IPS-15b (cell line): ENCODE data around the gene SPATA2.

Experiments used
- H3K27me3 ChIP-seq: one replicate; pipeline ENCODE4 v1.6.1; 2013; ENCODE audit warnings: low read length; ENCODE audit not compliant: control insufficient read depth, insufficient read depth
- H3K36me3 ChIP-seq: one replicate; pipeline ENCODE4 v1.6.1; 2013; ENCODE audit warnings: low read length; ENCODE audit not compliant: control insufficient read depth, insufficient read depth
- H3K4me1 ChIP-seq: one replicate; pipeline ENCODE4 v1.6.1; 2013; ENCODE audit warnings: mild to moderate bottlenecking, low read length; ENCODE audit not compliant: control insufficient read depth, insufficient read depth
- H3K4me3 ChIP-seq: one replicate; pipeline ENCODE4 v1.5.1; 2013; ENCODE audit warnings: low read depth, low read length
- H3K9ac ChIP-seq: one replicate; pipeline ENCODE4 v1.6.1; 2013; ENCODE audit warnings: low read depth, mild to moderate bottlenecking, low read length
- H3K9me3 ChIP-seq: one replicate; pipeline ENCODE4 v1.6.1; 2013; ENCODE audit warnings: mild to moderate bottlenecking, low read length; ENCODE audit not compliant: control insufficient read depth, insufficient read depth

The SPATA2 gene

GRCh38 chr20:49945306-49945700 is 30.0 kb upstream of the SPATA2 start:
- H3K36me3 ChIP-seq = peaks cover 48% of the 10 kb centered on the region

GRCh38 chr20:49942942-49943341 is 27.6 kb upstream of the SPATA2 start:
- Histone ChIP-seq H3K4me3 (no peak overlapping the region), H3K4me1 (peaks cover 4% of the 10 kb centered on the region), H3K36me3 (peaks cover 30% of the 10 kb centered on the region), H3K27me3 (no peaks in the 10 kb centered on the region), H3K9ac (no peak overlapping the region), H3K9me3 (no peaks in the 10 kb centered on the region)

More at GRCh38 chr20:49945306-49945700, 30.0 kb upstream of the SPATA2 start:
- no peak overlapping the region for H3K9ac ChIP-seq
- H3K9me3 ChIP-seq = no peaks in the 10 kb centered on the region
- no peaks in the 10 kb centered on the region for H3K4me1 ChIP-seq
- no peak overlapping the region for H3K4me3 ChIP-seq
- no peaks in the 10 kb centered on the region for H3K27me3 ChIP-seq

DNA sequence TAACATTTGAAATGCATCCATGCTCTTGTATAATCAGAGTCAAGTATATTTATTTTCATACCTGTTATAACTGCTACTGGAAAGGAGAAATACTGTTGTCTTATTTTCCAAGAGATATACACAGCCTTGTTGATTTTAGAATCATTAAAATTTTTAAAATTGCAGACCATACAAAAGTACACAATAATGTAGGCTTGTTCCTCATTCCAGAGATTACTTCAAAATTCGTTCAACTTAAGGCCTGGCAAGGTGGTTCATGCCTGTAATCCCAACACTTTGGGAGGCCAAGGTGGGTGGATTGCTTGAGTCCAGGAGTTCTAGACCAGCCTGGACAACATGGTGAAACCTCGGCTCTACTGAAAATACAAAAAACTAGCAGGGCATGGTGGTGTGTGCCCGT is 27.0 kb upstream of the SPATA2 start:
- Histone ChIP-seq H3K4me1 (peaks cover 10% of the 10 kb centered on the region), H3K36me3 (peaks cover 28% of the 10 kb centered on the region), H3K9ac (no peak overlapping the region), H3K4me3 (no peak overlapping the region), H3K27me3 (no peaks in the 10 kb centered on the region), H3K9me3 (no peaks in the 10 kb centered on the region)

- no peak overlapping the region for H3K9ac ChIP-seq
- H3K4me1 ChIP-seq = peaks cover 10% of the 10 kb centered on the region
- H3K36me3 ChIP-seq = peaks cover 21% of the 10 kb centered on the region
- no peak overlapping the region for H3K4me3 ChIP-seq
- H3K9me3 ChIP-seq = no peaks in the 10 kb centered on the region
- no peaks in the 10 kb centered on the region for H3K27me3 ChIP-seq
These were observed 26.1 kb upstream of the SPATA2 start for GRCh38 chr20:49941456-49941855.

GRCh38 chr20:49938173-49939163 is 23.1 kb upstream of the SPATA2 start:
- Histone ChIP-seq H3K36me3 (peaks cover 16% of the 10 kb centered on the region), H3K4me3 (peak overlapping the region; percentile 96), H3K9ac (peak overlapping the region; percentile 18), H3K4me1 (peaks cover 10% of the 10 kb centered on the region), H3K9me3 (no peaks in the 10 kb centered on the region), H3K27me3 (no peaks in the 10 kb centered on the region)

DNA sequence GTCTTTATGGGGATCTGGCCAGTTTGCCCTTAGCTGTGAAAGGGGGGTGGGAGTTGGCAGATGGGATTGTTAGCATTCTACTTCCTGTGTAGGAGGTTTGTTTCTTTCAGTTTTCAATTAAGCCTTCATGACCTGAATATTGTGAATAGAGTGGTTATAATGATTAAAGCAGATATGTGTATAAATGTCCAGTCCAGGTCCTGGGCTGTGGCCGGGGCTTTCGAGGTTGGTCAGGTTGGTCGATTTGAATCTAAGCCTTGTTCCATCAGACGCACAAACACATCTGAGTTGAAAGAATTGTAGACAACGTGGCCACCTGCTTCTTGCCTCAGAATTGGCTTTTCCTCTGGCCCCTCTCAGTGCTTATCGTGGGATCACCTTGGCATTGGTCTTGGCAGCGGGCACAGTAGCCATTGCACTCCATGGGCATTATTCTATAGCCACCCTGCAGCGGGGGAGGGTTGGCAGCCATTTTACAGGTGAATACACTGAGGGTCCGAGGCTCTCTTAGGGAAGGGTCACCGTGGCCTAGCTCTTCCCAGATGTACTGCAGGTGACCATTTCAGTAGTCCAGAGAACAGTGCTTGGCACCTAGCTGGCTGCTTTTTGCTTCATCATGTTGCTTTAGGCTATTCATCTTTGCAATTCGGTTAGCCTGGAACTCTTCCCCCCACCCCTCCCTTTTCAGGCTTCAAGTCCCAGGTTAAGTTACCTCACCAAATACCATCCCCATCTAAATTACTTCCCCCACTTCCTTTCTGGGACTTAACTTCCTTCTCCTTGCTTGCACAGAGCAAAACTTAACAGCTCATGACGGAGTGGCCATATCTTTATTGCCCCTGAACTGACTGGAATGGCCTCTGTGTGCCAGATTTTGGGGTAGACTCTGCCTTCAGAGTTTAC is 21.9 kb upstream of the SPATA2 start:
- Histone ChIP-seq H3K4me1 (peaks cover 10% of the 10 kb centered on the region), H3K4me3 (peak overlapping the region; percentile 96)

DNA sequence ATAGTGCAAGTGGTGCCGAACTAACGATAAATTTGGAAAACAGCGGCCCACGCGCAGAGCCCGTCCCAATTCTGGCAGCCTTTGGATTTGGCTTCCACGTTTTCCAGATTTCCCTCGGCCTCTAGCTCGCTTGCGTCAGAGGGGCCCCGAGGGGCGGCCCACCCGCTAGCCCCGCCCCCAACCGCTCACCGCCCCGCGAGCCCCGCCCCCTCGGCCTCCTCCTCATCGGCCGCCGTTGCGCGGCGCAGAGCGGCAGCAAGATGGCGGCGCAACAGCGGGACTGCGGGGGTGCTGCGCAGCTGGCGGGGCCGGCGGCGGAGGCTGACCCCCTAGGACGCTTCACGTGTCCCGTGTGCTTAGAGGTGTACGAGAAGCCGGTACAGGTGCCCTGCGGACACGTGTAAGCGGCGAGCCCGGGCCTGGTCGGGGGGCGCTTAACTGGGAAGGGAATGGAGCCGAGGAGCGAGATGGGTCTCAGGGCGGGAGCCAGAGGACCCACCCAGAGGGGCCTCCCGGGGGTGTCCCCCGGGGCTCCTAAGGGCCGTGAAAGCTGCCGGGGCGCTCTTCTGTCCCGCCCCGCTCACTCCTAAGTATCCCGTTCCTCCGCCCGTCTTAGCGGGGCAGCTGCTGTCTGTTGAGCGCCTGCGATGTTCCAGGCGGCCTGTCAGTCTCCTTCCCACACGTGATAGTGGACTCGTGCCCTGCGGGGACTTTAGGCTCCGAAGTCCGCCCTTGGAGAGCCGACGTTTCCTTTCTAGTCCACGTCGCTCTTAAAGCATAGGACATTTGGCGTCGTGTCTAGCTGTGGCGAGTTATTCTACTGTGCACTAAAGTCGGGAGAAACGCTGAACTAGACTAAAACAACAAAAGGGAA is 21.1 kb upstream of the SPATA2 start, which contains the start of gene RNF114:
Gene RNF114 (plus strand): TSS at position 245 of the 874 bp plus-strand sequence. CDS start 16 bp downstream, at position 261.
- H3K4me3 ChIP-seq = peak within 1 kb of the TSS; percentile 96

More for the DNA sequence above, 21.9 kb upstream of the SPATA2 start:
- peak overlapping the region; percentile 81 for H3K9ac ChIP-seq
- H3K27me3 ChIP-seq = no peaks in the 10 kb centered on the region
- H3K9me3 ChIP-seq = no peaks in the 10 kb centered on the region
- H3K36me3 ChIP-seq = peaks cover 8% of the 10 kb centered on the region

GRCh38 chr20:49935746-49936152 is 20.4 kb upstream of the SPATA2 start:
- Histone ChIP-seq H3K4me1 (peaks cover 10% of the 10 kb centered on the region), H3K27me3 (no peaks in the 10 kb centered on the region), H3K9ac (no peak overlapping the region), H3K9me3 (no peaks in the 10 kb centered on the region), H3K36me3 (no peaks in the 10 kb centered on the region), H3K4me3 (peak overlapping the region; percentile 26)

More for the DNA sequence above, 21.1 kb upstream of the SPATA2 start, which contains the start of gene RNF114:
- H3K9me3 ChIP-seq = no peaks in the 10 kb centered on the region
- peaks cover 5% of the 10 kb centered on the region for H3K36me3 ChIP-seq
- H3K27me3 ChIP-seq = no peaks in the 10 kb centered on the region
- peak within 1 kb of the TSS; percentile 81 for H3K9ac ChIP-seq
- H3K4me1 ChIP-seq = peaks cover 10% of the 10 kb centered on the region

- Histone ChIP-seq H3K4me3 (no peak overlapping the region), H3K36me3 (no peaks in the 10 kb centered on the region), H3K9ac (no peak overlapping the region), H3K27me3 (no peaks in the 10 kb centered on the region), H3K4me1 (no peaks in the 10 kb centered on the region), H3K9me3 (no peaks in the 10 kb centered on the region)
These were observed 13.8 kb upstream of the SPATA2 start for GRCh38 chr20:49929142-49929494.

- Histone ChIP-seq H3K9ac (no peak overlapping the region), H3K36me3 (no peaks in the 10 kb centered on the region), H3K27me3 (no peaks in the 10 kb centered on the region), H3K9me3 (no peaks in the 10 kb centered on the region), H3K4me3 (no peak overlapping the region), H3K4me1 (no peaks in the 10 kb centered on the region)
These were observed 13.2 kb upstream of the SPATA2 start for GRCh38 chr20:49928411-49929141.
